Measurements from ENCODE around the gene CERS5.
"Not testable (repeated sequence)": the region's sequence is repeated elsewhere in the genome, so short reads cannot be mapped to it uniquely, and the experiment has no call there.

Gene CERS5

DNA sequence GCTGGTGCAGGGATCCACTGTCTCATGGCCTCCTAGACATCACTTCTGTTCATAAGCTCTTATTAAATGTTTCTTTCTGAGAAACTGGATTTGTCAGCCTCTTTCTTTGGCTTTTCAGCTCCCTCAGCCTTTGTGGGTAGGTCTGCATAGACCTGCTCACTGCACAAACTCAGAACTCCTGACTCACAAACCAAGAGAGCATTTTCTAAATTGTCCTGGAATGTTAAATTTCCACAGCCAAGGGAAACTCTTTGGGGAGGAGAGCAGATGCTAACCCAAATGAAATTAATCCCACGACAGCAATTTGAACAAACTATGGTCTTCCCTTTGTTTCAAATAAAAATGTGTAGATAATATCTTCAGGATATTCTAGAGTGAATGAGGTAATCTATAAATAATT, 19.5 kb upstream of the CERS5 start:
- no peak for DNase-seq

DNA sequence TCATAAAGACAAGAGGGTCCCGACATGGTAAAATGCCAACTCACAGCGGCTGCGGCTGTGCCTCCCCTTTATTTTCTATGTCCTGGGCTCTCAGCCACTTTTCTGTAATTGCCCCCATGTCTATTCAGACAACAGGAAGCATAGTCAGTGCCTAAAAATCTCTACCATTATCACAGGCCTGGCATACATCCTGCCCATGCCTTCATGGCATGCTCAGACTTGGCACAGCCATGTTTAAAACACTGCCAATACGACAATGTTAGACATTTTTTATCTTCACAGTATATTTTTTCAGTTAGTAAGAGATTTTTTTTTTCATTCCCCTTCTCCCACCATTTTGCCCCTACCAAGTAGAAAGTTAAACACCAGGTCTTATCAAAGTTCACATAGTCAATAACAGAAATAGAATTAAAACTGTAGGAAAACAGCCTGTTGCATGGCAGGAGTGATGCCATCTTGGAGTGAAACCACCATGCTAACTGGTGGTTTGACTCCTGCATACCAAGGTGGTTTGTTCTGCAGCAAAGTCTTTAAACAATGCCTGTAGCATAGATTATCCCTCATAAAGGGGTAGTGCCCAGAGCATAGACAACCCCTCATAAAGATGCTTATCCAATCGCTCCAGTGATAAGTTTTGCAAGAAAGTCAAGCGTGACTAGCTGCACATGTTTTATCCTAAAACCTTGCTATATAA, 18.9 kb upstream of the CERS5 start:
- no peak for DNase-seq

DNA sequence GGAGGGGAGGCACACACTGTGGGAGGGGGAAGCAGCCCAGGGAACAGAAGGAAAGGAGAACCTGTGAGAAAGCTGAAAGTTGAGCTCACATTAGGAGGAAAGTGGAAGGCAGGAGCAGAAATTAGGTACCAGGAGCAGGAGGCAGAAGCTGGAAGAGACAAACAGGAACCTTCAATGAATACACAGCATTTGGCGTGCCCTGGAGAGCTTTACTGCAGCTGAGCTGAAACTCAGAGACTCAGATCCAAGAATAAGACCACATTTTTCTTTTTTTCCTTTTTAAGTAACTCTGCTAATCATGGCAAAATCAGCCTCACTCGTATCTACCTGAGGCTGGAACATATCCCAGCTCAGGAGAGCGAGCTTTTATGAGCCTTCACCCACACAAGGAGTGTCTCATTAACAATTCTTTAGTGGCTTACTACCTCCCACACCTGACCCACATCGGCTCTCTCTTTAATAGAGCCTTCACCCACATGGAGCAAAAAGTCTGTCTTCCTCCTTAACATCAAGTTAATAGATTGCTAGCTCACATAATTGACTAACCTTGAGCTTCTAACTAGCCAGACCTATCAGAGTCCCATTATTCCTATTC, 18.2 kb upstream of the CERS5 start:
- no peak for DNase-seq

DNA sequence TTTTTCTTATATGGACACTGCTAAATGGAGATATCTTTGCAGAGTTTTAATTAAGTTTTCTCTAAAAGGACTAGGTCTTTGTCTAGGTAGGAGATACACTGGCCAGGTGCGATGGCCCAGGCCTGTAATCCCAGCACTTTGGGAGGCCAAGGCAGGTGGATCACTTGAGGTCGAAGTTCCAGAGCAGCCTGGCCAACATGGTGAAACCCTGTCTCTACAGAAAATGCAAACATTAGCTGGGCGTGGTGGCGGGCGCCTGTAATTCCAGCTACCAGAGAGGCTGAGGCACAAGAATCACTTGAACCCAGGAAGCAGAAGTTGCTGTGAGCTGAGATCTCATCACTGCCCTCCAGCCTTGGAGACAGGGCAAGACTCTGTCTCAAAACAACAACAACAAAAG, 17.1 kb upstream of the CERS5 start:
- no peak for DNase-seq

DNA sequence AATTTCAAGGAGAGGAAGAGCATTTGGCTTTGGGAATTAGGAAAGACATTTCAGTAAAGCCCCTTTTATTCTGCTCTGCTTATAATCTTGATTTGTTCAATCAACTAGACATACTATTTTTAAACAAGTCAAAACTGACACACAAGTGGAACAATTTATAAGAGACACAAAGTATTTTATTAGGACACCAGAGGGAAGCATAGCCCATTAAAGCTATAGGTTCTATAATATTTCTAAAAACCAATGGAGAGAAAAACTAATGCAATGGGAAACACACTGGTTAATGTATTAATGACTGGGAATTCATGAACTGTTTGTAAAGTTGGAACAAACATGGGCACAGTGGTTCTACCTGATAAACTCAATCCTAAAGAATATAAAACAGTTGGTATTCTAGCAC, 15.3 kb upstream of the CERS5 start:
- no peak for DNase-seq

DNA sequence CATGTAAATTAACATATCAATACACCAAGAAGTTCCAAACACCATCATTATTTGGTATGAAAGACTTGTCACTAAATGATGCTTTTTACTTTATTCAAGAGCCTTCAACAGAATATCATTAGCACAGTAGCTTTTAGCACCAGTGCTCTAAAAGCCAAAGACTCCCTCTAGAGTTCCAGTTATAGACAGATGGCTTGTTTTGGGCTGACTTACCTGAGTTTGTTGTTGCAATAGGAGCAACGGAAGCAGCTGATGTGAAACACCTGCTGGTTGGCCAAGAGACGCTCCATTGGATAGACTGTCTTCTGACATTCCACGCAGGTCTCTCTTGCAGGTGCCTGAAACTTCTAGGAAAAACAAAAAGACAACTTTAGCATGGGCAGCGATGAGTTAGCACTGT, 14.5 kb upstream of the CERS5 start:
- DNase-seq: no peak

DNA sequence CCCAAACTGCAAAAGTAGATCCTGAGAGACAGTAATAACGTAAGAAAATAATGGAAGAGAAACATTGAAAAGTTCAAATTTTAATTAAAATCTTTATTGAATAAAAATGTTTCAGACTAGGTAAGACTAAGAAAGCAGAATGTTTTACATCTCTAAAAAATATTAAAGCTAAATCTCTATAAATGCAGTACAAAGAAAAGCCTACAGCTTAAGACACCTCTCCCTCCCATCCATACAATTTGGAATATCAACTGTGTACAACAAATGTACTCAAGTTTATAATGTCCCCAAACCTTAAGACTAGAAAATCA, 8.5 kb upstream of the CERS5 start:
- DNase-seq: no peak

DNA sequence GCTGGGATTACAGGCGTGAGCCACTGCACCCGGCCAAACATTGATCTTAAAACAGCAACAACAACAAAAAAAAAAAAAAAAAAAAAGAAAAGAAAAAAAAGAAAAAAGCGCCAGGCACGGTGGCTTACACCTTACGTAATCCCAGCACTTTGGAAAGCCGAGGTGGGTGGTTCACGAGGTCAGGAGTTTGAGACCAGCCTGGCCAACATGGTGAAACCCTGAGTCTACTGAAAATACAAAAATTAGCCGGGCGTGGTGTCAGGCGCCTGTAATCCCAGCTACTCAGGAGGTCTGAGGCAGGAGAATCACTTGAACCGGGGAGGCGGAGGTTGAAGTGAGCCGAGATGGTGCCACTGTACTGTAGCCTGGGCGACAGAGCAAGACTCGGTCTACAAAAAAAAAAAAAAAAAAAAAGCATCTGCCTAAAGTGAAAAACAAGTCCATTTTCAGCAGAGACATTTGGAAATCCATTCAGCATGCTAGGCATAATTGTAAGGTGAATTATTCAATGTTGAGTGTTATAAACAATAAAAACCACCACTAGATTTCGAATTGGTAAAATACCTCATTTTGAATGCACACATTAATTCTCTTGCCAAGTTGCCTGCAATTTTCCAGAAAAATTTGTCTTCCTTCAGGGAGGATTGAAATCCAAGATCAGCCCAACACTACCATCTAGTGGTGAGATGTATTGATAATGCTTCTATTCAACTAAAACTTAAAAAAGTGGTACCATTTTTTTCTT, 8.0 kb upstream of the CERS5 start:
- DNase-seq: peak; percentile 61 to 66

DNA sequence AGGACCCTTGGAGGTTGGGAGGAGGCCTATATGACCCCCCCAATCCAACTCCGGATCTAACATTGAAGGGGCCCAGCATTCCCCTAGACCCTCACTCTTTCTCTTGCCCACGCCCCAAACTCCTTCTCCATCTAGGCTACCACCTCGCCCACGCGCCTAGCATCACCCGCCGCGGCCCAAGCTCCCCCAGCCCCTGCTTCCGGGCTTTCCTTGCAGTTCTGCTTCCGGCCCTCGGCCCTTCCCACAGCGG, 445 bp downstream of the CERS5 start:
- DNase-seq: peak; percentile 42 to 70

DNA sequence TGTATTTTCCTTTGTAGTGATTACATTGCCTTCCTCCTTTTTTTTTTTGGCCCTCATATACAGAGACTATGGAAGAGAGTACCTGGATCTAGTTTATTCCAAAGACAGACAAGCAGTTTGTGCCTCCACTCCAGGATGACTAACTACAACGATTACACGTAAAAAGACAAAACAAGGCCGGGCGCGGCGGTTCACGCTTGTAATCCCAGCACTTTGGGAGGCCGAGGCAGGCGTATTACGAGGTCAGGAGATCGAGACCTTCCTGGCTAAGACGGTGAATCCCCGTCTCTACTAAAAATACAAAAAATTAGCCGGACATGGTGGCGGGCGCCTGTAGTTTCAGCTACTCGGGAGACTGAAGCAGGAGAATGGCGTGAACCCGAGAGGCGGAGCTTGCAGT, 2.2 kb downstream of the CERS5 start:
- DNase-seq: no peak

DNA sequence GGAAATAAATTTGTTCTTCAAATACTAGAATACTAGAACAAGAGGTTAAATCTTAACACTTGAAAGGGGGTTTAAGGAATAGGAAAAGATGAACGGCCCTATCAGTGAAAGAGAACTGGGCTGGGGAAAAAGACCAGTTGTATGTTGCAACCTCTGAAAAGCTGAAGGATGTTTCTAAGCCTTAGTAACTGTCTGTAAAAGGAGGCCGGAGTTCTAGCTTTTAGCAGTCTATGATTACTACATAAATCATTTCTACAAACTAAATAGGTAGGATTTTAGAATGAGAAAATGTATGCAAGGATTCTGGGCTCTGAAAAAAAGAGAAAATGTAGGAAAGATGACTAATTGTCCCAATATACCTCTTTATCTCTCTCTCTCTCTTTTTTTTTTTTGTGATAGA, 4.9 kb downstream of the CERS5 start:
- DNase-seq: peak in 1 of 2 donors; percentile 3

DNA sequence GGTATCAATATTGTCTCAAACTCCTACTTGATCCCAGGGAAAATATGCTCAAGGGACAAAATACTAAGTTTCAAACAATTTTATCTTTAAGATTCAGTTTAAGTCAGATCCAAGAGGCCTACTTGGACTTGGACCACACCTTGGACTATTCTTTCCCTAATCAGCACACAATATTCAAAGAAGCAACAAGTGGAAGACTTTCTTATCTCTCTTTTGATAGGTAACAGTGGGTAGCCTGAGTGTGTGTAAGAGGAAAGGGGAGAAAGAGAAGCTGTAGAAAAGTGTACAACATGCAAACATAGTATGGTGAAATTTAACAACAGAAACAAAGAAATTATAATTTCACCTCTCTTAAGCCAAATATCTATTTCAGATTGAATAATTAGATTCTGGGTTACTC, 6.5 kb downstream of the CERS5 start:
- no peak for DNase-seq

DNA sequence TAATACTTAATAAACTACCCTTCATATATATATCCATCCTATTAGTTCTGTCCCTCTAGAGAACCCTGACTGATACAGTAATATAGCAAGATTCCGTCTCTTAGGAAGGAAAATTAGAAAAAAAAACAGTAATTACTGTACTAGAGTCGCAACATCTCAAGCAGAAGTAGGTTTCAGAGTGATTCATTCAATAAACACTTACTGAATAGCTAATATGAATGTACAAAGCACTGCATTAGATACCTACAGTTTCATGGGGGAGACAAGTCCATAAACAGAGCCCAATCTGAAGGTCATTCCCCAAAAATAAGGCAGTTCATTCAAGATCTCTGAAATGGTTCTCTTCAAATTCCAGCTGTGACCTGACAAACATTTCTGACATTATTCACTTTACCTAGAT, 9.9 kb downstream of the CERS5 start:
- DNase-seq: no peak

DNA sequence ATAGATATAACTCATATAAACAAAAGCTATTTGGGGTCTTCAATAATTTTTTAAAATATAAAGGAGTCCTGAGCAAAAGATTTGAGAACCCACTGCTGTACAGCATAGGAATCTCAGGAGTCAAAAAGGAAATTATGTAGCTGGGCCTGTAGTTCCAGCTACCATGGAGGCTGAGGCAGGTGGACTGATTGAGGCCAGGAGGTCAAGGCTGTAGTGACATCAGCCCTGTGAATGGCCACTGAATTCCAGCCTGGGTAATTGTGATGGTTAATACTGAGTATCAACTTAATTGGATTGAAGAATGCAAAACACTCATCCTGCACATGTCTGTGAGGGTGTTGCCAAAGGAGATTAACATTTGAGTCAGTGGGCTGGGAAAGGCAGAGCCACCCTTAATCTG, 10.5 kb downstream of the CERS5 start:
- DNase-seq: no peak

DNA sequence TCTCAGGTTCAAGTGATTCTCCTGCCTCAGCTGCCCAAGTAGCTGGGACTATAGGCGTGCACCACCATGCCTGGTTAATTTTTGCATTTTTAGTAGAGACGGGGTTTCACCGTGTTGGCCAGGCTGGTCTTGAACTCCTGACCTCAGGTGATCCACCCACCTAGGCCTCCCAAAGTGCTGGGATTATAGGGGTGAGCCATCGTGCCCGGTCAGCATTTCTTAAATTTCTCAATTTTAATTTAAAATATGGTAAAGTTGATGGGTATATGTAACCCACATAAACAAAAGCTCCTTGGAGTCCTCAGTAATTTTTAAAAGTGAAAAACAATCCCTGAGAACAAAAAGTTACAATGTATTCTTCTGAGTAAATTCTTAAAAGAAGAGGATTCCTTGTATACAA, 12.2 kb downstream of the CERS5 start:
- not testable (repeated sequence) for DNase-seq

DNA sequence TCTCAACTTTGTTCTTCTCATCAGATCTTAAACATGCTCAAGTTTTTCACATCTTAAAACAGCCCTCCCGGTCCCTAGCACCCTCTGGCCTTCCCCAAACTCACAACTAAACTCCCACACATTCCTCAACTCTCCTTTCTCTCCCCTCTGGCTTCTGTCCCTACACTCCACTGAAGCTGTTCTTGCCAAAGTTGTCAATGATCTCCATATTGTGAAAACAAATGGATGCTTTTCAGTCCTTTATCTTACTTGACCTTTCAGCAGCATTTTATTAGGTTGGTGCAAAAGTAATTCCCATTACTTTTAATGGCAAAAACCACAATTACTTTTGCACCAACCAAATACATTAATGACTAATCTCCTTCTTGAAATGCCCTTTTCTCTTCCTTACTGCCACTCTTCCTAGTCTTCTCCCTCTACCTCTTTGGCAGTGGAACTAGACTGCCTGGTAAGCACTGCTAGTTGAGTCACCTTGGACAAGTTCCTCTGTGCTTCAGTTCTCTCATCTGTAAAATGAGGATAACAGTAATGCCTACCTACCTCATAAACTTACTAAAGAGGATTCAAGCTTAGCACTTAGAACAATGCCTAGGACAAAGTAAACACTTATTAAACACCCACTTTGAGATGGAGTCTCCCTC, 16.0 kb downstream of the CERS5 start:
- no peak for DNase-seq

DNA sequence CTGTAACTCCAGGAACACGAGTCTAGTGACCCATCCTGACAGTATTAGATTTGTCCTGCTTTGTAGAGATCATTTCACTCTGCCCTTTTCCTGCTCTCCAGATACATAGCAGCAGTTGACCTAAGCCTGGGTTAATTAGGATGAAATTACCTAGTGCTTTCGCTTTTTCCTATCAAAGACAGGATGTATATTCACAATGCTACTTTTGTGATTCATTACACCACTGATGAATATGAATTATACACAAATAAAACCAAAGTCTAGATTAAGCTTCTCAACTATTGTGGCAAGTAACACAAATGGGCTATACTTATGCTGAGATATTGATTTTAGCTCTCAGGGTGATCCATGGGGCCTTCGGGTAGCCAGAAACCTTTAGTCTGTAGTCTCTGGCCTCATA, 17.9 kb downstream of the CERS5 start:
- DNase-seq: no peak

DNA sequence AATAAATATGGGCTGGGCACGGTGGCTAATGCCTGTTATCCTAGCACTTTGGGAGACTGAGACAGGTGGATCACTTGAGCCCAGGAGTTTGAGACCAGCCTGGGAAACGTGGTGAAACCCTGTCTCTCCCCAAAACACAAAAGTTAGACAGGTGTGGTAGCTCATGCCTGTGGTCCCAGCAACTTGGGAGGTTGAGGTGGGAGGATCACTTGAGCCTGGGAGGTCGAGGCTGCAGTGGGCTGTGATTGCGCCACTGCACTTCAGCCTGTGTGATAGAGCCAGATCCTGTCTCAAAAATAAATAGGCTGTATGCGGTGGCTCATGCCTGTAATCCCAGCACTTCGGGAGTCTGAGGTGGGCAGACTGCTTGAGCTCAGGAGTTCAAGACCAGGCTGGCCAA, 19.2 kb downstream of the CERS5 start:
- DNase-seq: not testable (repeated sequence)

DNA sequence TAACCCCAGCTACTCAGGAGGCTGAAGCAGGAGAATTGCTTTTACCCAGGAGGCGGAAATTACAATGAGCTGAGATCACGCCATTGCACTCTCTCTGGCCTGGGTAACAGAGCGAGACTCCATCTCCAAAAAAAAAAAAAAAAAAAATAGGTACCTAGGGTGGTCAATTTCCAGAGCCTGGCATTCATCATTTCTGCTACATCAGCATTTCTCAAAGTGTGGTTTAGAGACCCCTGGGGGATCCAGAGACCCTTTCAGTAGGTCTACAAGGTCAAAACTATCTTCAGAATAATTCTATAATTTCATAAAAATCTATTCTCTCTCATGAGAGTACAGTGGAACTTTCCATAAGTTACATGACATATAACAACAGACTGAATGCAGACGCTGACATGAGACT, 19.9 kb downstream of the CERS5 start:
- DNase-seq: no peak

DNA sequence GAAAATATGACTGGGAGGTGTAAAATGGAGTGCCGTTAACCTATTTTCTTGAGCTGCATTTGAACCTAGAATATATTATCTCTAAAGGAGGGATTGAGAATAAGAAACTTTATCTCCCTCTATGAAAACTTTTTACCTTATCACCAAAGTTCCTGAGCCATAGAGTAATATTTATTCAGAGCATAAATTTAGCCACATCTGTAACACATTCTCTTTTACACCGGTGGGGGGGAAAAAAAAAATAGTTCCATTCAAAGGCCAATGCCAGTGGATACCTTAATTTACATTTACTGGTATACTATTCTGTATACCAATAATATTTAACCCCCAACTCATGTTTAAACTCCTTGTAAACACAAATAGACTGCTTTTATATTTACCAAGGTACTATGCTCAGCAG, 21.7 kb downstream of the CERS5 start:
- DNase-seq: no peak

DNA sequence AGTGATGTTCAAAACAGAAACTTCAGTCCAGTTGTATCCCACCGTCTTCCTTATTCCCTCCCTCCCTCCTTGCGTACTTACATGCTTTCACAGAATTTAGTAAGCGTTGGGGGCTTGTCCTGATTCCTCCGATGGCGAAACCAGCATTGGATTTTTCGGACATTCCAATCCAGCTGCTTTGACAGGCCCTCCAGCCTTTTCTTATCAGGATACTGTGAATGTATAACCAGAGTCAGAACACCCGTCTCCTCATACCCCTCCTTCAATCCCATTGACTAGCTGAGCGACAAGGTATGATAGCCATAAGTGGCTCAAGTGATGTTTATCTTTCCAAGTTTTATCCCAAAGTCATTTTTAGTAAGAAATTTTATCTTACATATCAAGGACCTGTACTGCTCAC, 24.2 kb downstream of the CERS5 start:
- DNase-seq: no peak

DNA sequence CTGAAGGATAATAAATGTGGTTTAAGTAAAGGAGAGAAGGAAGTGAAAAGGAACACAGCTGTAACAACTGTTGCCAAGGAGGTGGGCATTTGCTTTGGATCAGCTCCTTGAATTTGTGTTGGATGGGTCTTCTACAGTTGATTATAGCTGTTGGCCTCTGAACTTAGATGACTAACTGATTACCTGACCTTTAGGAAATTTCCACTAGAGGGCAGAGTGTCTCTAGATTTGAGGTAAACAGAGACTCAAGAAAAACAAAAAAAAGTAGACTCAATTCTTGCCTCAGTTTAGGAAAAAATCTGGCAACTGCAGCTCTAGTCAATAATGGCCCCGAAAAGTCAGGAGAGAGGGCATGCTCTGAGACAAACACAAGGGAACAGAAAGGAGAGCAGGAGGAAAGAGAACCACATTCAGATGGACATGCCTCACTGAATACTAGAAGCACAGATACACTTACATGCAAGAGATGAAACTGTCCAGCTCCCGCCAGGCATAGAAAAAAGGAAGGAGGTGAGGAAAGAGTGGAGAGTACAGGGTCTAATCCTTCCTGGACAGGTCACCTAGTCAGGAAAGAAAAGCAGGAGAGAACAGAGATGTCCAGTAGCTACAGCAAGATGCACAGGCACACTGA, 34.5 kb downstream of the CERS5 start:
- peak; percentile 35 to 40 for DNase-seq

DNA sequence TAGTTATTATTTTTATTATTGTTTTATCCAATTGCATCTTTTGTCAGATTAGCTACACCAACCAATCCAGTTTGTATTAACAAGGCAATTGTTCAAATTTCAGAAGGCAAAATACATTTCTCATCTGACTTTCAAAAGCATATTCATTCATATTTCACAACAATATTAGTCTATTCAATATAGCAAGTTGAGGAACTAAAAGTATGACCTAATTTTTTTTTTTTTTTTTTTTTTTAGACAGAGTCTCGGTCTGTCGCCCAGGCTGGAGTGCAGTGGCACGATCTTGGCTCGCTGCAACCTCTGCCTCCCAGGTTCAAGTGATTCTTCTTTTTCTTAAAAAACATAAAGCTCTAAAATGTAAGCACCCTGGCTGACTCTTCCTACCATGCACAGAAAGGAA, 37.9 kb downstream of the CERS5 start:
- peak in 1 of 2 donors; percentile 76 for DNase-seq

DNA sequence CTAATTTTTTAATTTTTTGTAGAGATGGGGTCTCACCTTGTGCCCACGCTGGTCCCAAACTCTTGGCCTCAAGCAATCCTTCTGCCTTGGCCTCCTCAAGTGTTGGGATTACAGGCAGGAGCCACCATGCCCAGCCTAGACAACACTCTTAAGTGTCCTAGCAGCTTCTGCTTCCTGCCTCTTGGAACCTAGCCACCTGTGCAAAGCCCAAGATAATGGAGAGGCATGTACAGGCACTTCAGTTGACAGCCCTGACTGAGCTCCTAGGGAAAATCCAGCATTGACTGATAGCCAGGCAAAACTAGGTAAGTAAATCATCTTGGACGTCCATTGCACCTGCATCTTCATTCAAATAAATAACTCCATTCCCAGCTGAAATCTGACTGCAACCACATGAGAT, 39.6 kb downstream of the CERS5 start:
- DNase-seq: no peak

Measured in inflammatory macrophage (primary cell).